CD4-positive, CD25-positive, alpha-beta regulatory T cell (primary cell): ENCODE data around the gene LATS2. TPM values are rescaled to one million over a fixed set of nuclear protein-coding genes. Genes with fewer than 3 reads are reported as not detected.
"Not testable (repeated sequence)": the region's sequence is repeated elsewhere in the genome, so short reads cannot be mapped to it uniquely, and the experiment has no call there.

Experiments used
- ATAC-seq, 2 donors: fragments of 150-1000 bp; cut with Tn5 transposase; one replicate each; pipeline ENCODE4 v1.10.0; 2021; ENCODE audit warnings: low read depth in 2 of 2, moderate number of reproducible peaks in 2 of 2, moderate library complexity in 1 of 2
- DNase-seq, 3 donors: peaks; one replicate each; pipeline versions ENCODE4 v3.0.0 to v3.0.0-alpha.2; 2012 to 2022; ENCODE audit warnings: mixed read lengths in 1 of 3
- H3K27ac ChIP-seq: one replicate; pipeline ENCODE4 v1.7.0; 2013; ENCODE audit warnings: mild to moderate bottlenecking, low read length; ENCODE audit not compliant: insufficient read depth, poor library complexity, severe bottlenecking
- H3K27me3 ChIP-seq: one replicate; pipeline ENCODE4 v1.7.0; 2013; ENCODE audit warnings: low read length; ENCODE audit not compliant: control insufficient read depth, insufficient read depth
- H3K36me3 ChIP-seq: one replicate; pipeline ENCODE4 v1.7.0; 2013; ENCODE audit warnings: mild to moderate bottlenecking, low read length, moderate library complexity; ENCODE audit not compliant: control insufficient read depth, insufficient read depth
- H3K4me1 ChIP-seq: 2 replicates; pipeline ENCODE4 v1.7.0; 2013; ENCODE audit warnings: mild to moderate bottlenecking, low read length; ENCODE audit not compliant: insufficient read depth, control insufficient read depth, poor library complexity, severe bottlenecking
- H3K4me3 ChIP-seq: one replicate; pipeline ENCODE4 v1.7.0; 2013; ENCODE audit warnings: low read depth, mild to moderate bottlenecking, low read length, moderate library complexity
- H3K9me3 ChIP-seq, 2 experiments: 1 replicate in 1 of 2; 2 replicates in 1 of 2; pipeline ENCODE4 v1.7.0; 2013; ENCODE audit warnings: low read length in 2 of 2, mild to moderate bottlenecking in 1 of 2, moderate library complexity in 1 of 2; ENCODE audit not compliant: control insufficient read depth in 2 of 2
- H3K27ac Mint-ChIP-seq, 3 donors: one replicate each; pipeline ENCODE4 v1.8.0; 2020 to 2022; ENCODE audit warnings: mild to moderate bottlenecking in 3 of 3, mixed read lengths in 3 of 3, moderate library complexity in 2 of 3
- H3K27me3 Mint-ChIP-seq: one replicate; pipeline ENCODE4 v1.8.0; 2022; ENCODE audit warnings: mild to moderate bottlenecking, mixed read lengths
- H3K36me3 Mint-ChIP-seq: one replicate; pipeline ENCODE4 v1.8.0; 2020; ENCODE audit warnings: mixed read lengths
- H3K4me1 Mint-ChIP-seq, 4 donors: one replicate each; pipeline ENCODE4 v1.8.0; 2020 to 2022; ENCODE audit warnings: mixed read lengths in 4 of 4, mild to moderate bottlenecking in 1 of 4
- H3K4me3 Mint-ChIP-seq, 4 donors: one replicate each; pipeline ENCODE4 v1.8.0; 2020 to 2022; ENCODE audit warnings: mild to moderate bottlenecking in 4 of 4, mixed read lengths in 4 of 4, moderate library complexity in 3 of 4
- H3K9me3 Mint-ChIP-seq, 7 donors: one replicate each; pipeline ENCODE4 v1.8.0; 2020 to 2022; ENCODE audit warnings: mixed read lengths in 7 of 7, mild to moderate bottlenecking in 3 of 7, moderate library complexity in 2 of 7
- polyA plus RNA-seq, 4 donors: library from polyadenylated mRNA; unstranded; fragments of 300-500 nt; fragmentation: Illumina TruSeq; gene quantifications; one replicate each; pipeline ENCODE4 v1.2.3, GENCODE V29; 2021
- total RNA-seq: library from RNA; stranded (reverse); gene quantifications from one replicate; pipeline ENCODE4 v1.2.3, GENCODE V29; 2022

LATS2 gene
- total and polyA plus RNA-seq, 5 donors from 2014 or later, result 0.35 TPM; not detected in 4

DNA sequence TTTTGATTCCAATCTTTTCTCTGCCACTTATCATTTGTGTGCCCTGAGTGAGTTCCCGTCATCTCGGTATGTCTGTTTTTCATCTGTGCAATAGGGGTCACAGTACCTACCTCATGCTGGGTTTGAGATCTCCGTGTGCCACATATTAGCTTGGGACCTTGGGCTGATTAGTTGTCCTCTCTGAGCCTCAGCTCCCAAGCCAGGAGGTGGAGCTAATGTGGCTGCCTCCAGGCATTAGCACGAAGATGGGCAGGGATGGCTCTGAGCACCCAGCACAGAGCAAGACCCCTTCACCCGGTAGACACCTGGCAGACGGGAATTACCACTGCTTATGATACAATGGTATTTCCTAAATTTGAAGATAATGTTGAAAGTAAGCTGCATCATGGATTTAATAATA, 123.1 kb downstream of the LATS2 start:
- no peak for ATAC-seq
- DNase-seq, result no peak

GRCh38 chr13:20927596-20928257, 133.7 kb downstream of the LATS2 start:
- Histone ChIP-seq H3K36me3 (no peaks in the 10 kb centered on the region), H3K9me3 (no peaks in the 10 kb centered on the region), H3K27ac (no peak overlapping the region), H3K4me3 (no peak overlapping the region), H3K4me1 (no peaks in the 10 kb centered on the region), H3K27me3 (no peaks in the 10 kb centered on the region)
- Mint-ChIP-seq H3K4me3 (no peak overlapping the region), H3K4me1 (no peaks in the 10 kb centered on the region), H3K27ac (no peak overlapping the region), H3K36me3 (no peaks in the 10 kb centered on the region), H3K27me3 (peaks cover 19% of the 10 kb centered on the region), H3K9me3 (no peaks in the 10 kb centered on the region)
- no peak for ATAC-seq
- DNase-seq, result no peak

More for the DNA sequence above, 123.1 kb downstream of the LATS2 start:
- Mint-ChIP-seq H3K27ac (no peak overlapping the region), H3K4me3 (no peak overlapping the region), H3K4me1 (no peaks in the 10 kb centered on the region), H3K9me3 (no peaks in the 10 kb centered on the region), H3K27me3 (peaks cover 20% of the 10 kb centered on the region), H3K36me3 (no peaks in the 10 kb centered on the region)
- Histone ChIP-seq H3K9me3 (no peaks in the 10 kb centered on the region), H3K27ac (no peak overlapping the region), H3K4me3 (no peak overlapping the region), H3K27me3 (no peaks in the 10 kb centered on the region), H3K36me3 (no peaks in the 10 kb centered on the region), H3K4me1 (no peaks in the 10 kb centered on the region)

- not testable (repeated sequence) for H3K27ac ChIP-seq, H3K27me3 ChIP-seq, H3K4me1 Mint-ChIP-seq, H3K9me3 Mint-ChIP-seq, H3K27ac Mint-ChIP-seq, H3K36me3 Mint-ChIP-seq, H3K4me3 ChIP-seq, H3K9me3 ChIP-seq, H3K4me3 Mint-ChIP-seq, ATAC-seq, H3K4me1 ChIP-seq, DNase-seq, H3K36me3 ChIP-seq
- peaks cover 23% of the 10 kb centered on the region for H3K27me3 Mint-ChIP-seq
These were observed 136.0 kb downstream of the LATS2 start for GRCh38 chr13:20925395-20925790.

GRCh38 chr13:20924758-20925394, 136.5 kb downstream of the LATS2 start:
- Histone ChIP-seq H3K4me3 (no peak overlapping the region), H3K27me3 (no peaks in the 10 kb centered on the region), H3K27ac (no peak overlapping the region), H3K9me3 (no peaks in the 10 kb centered on the region), H3K36me3 (no peaks in the 10 kb centered on the region), H3K4me1 (no peaks in the 10 kb centered on the region)
- no peaks in the 10 kb centered on the region for H3K4me1 Mint-ChIP-seq
- peak; percentile 49 to 80 (median 61) for DNase-seq
- no peak overlapping the region for H3K27ac Mint-ChIP-seq
- H3K4me3 Mint-ChIP-seq, result no peak overlapping the region
- no peaks in the 10 kb centered on the region for H3K36me3 Mint-ChIP-seq
- H3K9me3 Mint-ChIP-seq, result no peaks in the 10 kb centered on the region
- H3K27me3 Mint-ChIP-seq, result peaks cover 23% of the 10 kb centered on the region
- ATAC-seq, result peak in 1 of 2 donors; percentile 48

- Histone ChIP-seq H3K4me1 (no peaks in the 10 kb centered on the region), H3K9me3 (no peaks in the 10 kb centered on the region), H3K27me3 (no peaks in the 10 kb centered on the region), H3K36me3 (no peaks in the 10 kb centered on the region), H3K27ac (no peak overlapping the region), H3K4me3 (no peak overlapping the region)
- Mint-ChIP-seq H3K4me1 (no peaks in the 10 kb centered on the region), H3K27ac (peak overlapping the region in 1 of 3 donors; percentile 63), H3K4me3 (no peak overlapping the region), H3K27me3 (peaks cover 23% of the 10 kb centered on the region), H3K9me3 (no peaks in the 10 kb centered on the region), H3K36me3 (no peaks in the 10 kb centered on the region)
- ATAC-seq (no peak), DNase-seq (no peak)
These were observed 138.1 kb downstream of the LATS2 start for GRCh38 chr13:20923272-20923671.

Other genes with a start within 250 kb of the LATS2 start
- 26.3 TPM for gene XPO4, start 158.8 kb downstream of the LATS2 start, total RNA-seq
- gene XPO4, start 158.8 kb downstream of the LATS2 start, polyA plus RNA-seq, result 1 to 10 TPM; 4.4 to 8.8 (median 7.3) TPM
- gene SAP18, start 78.5 kb upstream of the LATS2 start, total RNA-seq, result 225 TPM
- 100 to 1,000 TPM; 280 to 402 (median 334) TPM for gene SAP18, start 78.5 kb upstream of the LATS2 start, polyA plus RNA-seq
- 3.0 TPM for gene SKA3, start 115.0 kb upstream of the LATS2 start, total RNA-seq
- 1 to 10 TPM in 3 of 4 donors, under 1 TPM in 1; 0.72 to 2.7 (median 2.1) TPM for gene SKA3, start 115.0 kb upstream of the LATS2 start, polyA plus RNA-seq
- gene MRPL57, start 115.1 kb upstream of the LATS2 start, total RNA-seq, result 9.6 TPM
- gene MRPL57, start 115.1 kb upstream of the LATS2 start, polyA plus RNA-seq, result 10 to 100 TPM; 56.6 to 70.8 (median 61.4) TPM